K562 (cell line): Measurements from ENCODE around the gene SLC18A3.

Experiments used
- CTCF ChIP-seq, 3 experiments: IDR thresholded peaks in 2 of 3; conservative IDR thresholded peaks in 1 of 3; 2 replicates each; pipeline ENCODE4 v1.5.1; 2011 to 2012; ENCODE audit warnings: low read length in 3 of 3, mild to moderate bottlenecking in 3 of 3, control low read depth in 2 of 3, improper control_type of control experiment in 1 of 3, inconsistent platforms in 1 of 3, low read depth in 1 of 3, mixed read lengths in 1 of 3, moderate library complexity in 1 of 3; ENCODE audit not compliant: insufficient read depth in 2 of 3
- KLF16 ChIP-seq: IDR thresholded peaks from 2 replicates; pipeline ENCODE4 v1.6.1; 2016; ENCODE audit warnings: antibody characterized with exemption
- MLX ChIP-seq, 2 experiments: fragments of 450-650 bp in 1 of 2; sonication (generic) in 1 of 2; formaldehyde crosslinking; conservative IDR thresholded peaks; 2 replicates each; pipeline versions ENCODE4 v1.4.0 to v1.8.1; 2020 to 2022; ENCODE audit warnings: mild to moderate bottlenecking in 1 of 2, missing genetic modification reagents in 1 of 2
- NFXL1 ChIP-seq: fragments of 450-650 bp; formaldehyde crosslinking; IDR thresholded peaks from 2 replicates; pipeline ENCODE4 v1.4.0; 2021; ENCODE audit warnings: mild to moderate bottlenecking
- PYGO2 ChIP-seq: fragments of 450-650 bp; IDR thresholded peaks from 2 replicates; pipeline ENCODE4 v1.6.1; 2016; ENCODE audit warnings: mild to moderate bottlenecking, missing genetic modification characterization, moderate library complexity, missing compliant biosample characterization
- SIN3A ChIP-seq, 2 experiments: fragments of 150-350 bp in 1 of 2; IDR thresholded peaks; 2 replicates each; pipeline ENCODE4 v1.6.1; 2011 to 2016; ENCODE audit warnings: borderline replicate concordance in 2 of 2, low read depth in 2 of 2, low read length in 2 of 2, mild to moderate bottlenecking in 2 of 2, moderate library complexity in 2 of 2; ENCODE audit not compliant: control insufficient read depth in 1 of 2
- TAF15 ChIP-seq: fragments of 200-400 bp; formaldehyde crosslinking; IDR thresholded peaks from 2 replicates; pipeline ENCODE4 v1.6.1; 2017; ENCODE audit warnings: mild to moderate bottlenecking, low read depth, low read length, moderate library complexity
- ZBTB2 ChIP-seq: fragments of 450-650 bp; IDR thresholded peaks from 2 replicates; pipeline ENCODE4 v1.6.1; 2016; ENCODE audit warnings: antibody characterized with exemption
- ZC3H8 ChIP-seq: fragments of 450-650 bp; IDR thresholded peaks from 2 replicates; pipeline ENCODE4 v1.6.1; 2017
- ZNF24 ChIP-seq: fragments of 450-650 bp; IDR thresholded peaks from 2 replicates; pipeline ENCODE4 v1.6.1; 2016

- TF ChIP-seq SIN3A (IDR thresholded peaks at IDR 0.05; ENCODE audit: borderline replicate concordance in 2 of 2, control insufficient read depth in 1 of 2, low read depth in 2 of 2, low read length in 2 of 2): no peak
- TF ChIP-seq ZC3H8: no peak
- no peak for TF ChIP-seq NFXL1
- TF ChIP-seq TAF15: no peak
- TF ChIP-seq PYGO2 (tag): no peak
- TF ChIP-seq MLX (CRISPR knock-in tag; conservative IDR thresholded peaks at IDR 0.05): no peak
- TF ChIP-seq CTCF (IDR thresholded peaks at IDR 0.05 in 2 of 3, conservative IDR thresholded peaks at IDR 0.05 in 1 of 3; ENCODE audit: insufficient read depth in 2 of 3, low read depth in 1 of 3, low read length in 3 of 3): no peak
- no peak for TF ChIP-seq ZNF24
- TF ChIP-seq ZBTB2: no peak
- TF ChIP-seq KLF16: no peak
These were observed 38.7 kb upstream of the SLC18A3 start for GRCh38 chr10:49571388-49571787.
